SU-DHL-6 (cell line): ENCODE data around the gene AP3S1.
"Not testable (repeated sequence)": the region's sequence is repeated elsewhere in the genome, so short reads cannot be mapped to it uniquely, and the experiment has no call there.

ENCODE experiments used
- H2AFZ ChIP-seq: fragments of 200-600 bp; sonication (generic); 2 replicates; pipeline ENCODE4 v1.6.1; 2014; ENCODE audit warnings: low read depth, mild to moderate bottlenecking, moderate library complexity, mixed read lengths, antibody characterized with exemption, low read length; ENCODE audit not compliant: severe bottlenecking
- H3F3A ChIP-seq: fragments of 200-600 bp; shearing (Covaris generic); 2 replicates; pipeline ENCODE4 v1.6.0; 2016; ENCODE audit warnings: antibody characterized with exemption, mild to moderate bottlenecking; ENCODE audit not compliant: insufficient read depth
- H3K27ac ChIP-seq: fragments of 200-600 bp; sonication (generic); 2 replicates; pipeline ENCODE4 v1.5.1; 2016; ENCODE audit warnings: low read depth, mild to moderate bottlenecking, low read length, moderate library complexity, mixed read lengths
- H3K27me3 ChIP-seq: fragments of 200-600 bp; sonication (generic), shearing (Covaris generic); 2 replicates; pipeline ENCODE4 v1.6.0; 2014; ENCODE audit warnings: mild to moderate bottlenecking, low read length
- H3K36me3 ChIP-seq: fragments of 200-600 bp; sonication (generic); 2 replicates; pipeline ENCODE4 v1.6.1; 2014; ENCODE audit warnings: mild to moderate bottlenecking, low read length, mixed read lengths
- H3K4me2 ChIP-seq: fragments of 300-600, 200-600 bp; shearing (Covaris generic), sonication (generic); 2 replicates; pipeline ENCODE4 v1.6.0; 2014; ENCODE audit warnings: low read length, low read depth, mild to moderate bottlenecking; ENCODE audit not compliant: poor library complexity, severe bottlenecking
- H3K4me3 ChIP-seq: fragments of 200-600 bp; sonication (generic); 2 replicates; pipeline ENCODE4 v1.5.1; 2014; ENCODE audit warnings: antibody characterized with exemption, low read length, mild to moderate bottlenecking, mixed read lengths; ENCODE audit not compliant: insufficient read depth, poor library complexity, severe bottlenecking
- H3K79me2 ChIP-seq: fragments of 200-600 bp; sonication (generic); 2 replicates; pipeline ENCODE4 v1.6.1; 2014; ENCODE audit warnings: mild to moderate bottlenecking, low read length, moderate library complexity; ENCODE audit not compliant: insufficient read depth
- H3K9ac ChIP-seq: fragments of 200-600 bp; sonication (generic); 2 replicates; pipeline ENCODE4 v1.7.0; 2014; ENCODE audit warnings: mild to moderate bottlenecking, low read length
- H3K9me2 ChIP-seq: fragments of 200-600 bp; sonication (generic); replicated peaks from 2 replicates; pipeline ENCODE4 v1.6.1; 2014; ENCODE audit warnings: low read length; ENCODE audit not compliant: insufficient read depth
- H3K9me3 ChIP-seq: fragments of 200-600 bp; sonication (generic); 2 replicates; pipeline ENCODE4 v1.6.1; 2014; ENCODE audit warnings: low read length, mixed read lengths; ENCODE audit not compliant: insufficient read depth
- H4K20me1 ChIP-seq: fragments of 200-600 bp; sonication (generic); 2 replicates; pipeline ENCODE4 v1.6.1; 2014; ENCODE audit warnings: low read depth, mild to moderate bottlenecking, antibody characterized with exemption, low read length, moderate library complexity, mixed read lengths
- CTCF ChIP-seq: fragments of 200-600 bp; sonication (generic); IDR thresholded peaks from one replicate; pipeline ENCODE4 v1.5.1; 2017; ENCODE audit warnings: antibody characterized with exemption, mild to moderate bottlenecking, low read length, moderate library complexity; ENCODE audit not compliant: insufficient read depth, poor library complexity, severe bottlenecking
- EZH2phosphoT487 ChIP-seq: fragments of 200-600 bp; sonication (generic), shearing (Covaris generic); conservative IDR thresholded peaks from 2 replicates; pipeline ENCODE4 v1.6.1; 2018; ENCODE audit warnings: mild to moderate bottlenecking, antibody characterized with exemption, low read length, moderate library complexity, mixed read lengths

The AP3S1 gene

DNA sequence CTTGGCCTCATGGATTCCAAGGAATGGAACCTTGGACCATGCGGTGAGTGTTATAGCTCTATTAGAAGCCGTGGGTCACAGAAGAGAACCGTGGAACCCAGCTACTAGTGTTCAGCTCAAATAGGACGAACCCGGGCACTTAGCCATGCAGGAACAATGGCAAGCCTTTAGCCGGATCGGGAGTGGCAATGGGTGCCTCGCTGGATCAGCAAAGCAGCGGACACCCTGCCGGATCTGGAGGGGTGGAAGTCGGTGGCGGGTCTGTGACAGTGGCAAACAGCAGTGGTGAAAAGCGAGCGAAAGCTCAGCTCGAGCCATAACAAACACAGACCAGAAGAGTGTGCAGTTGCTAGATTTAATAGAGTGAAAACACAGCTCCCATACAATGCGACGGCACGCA lies 22.9 kb upstream of the AP3S1 start:
- Histone ChIP-seq H3F3A (no peaks in the 10 kb centered on the region), H3K36me3 (no peaks in the 10 kb centered on the region), H3K9me3 (no peaks in the 10 kb centered on the region), H3K27ac (no peak overlapping the region), H2AFZ (no peak overlapping the region), H4K20me1 (no peaks in the 10 kb centered on the region), H3K27me3 (no peaks in the 10 kb centered on the region), H3K9ac (no peak overlapping the region), H3K4me2 (no peak overlapping the region), H3K9me2 (no peaks in the 10 kb centered on the region), H3K79me2 (no peaks in the 10 kb centered on the region), H3K4me3 (no peak overlapping the region)
- no peak for TF ChIP-seq CTCF
- no peak for TF ChIP-seq EZH2phosphoT487

- H3K4me2 ChIP-seq: no peak overlapping the region
- no peaks in the 10 kb centered on the region for H3K27me3 ChIP-seq
- no peaks in the 10 kb centered on the region for H3K9me2 ChIP-seq
- no peaks in the 10 kb centered on the region for H3K36me3 ChIP-seq
- H3F3A ChIP-seq: no peaks in the 10 kb centered on the region
- H3K9me3 ChIP-seq: no peaks in the 10 kb centered on the region
- no peaks in the 10 kb centered on the region for H3K79me2 ChIP-seq
- H3K9ac ChIP-seq: no peak overlapping the region
- no peaks in the 10 kb centered on the region for H4K20me1 ChIP-seq
- H2AFZ ChIP-seq: no peak overlapping the region
- TF ChIP-seq EZH2phosphoT487 (no peak), CTCF (no peak)
- no peak overlapping the region for H3K4me3 ChIP-seq
- no peak overlapping the region for H3K27ac ChIP-seq
These were observed 20.9 kb upstream of the AP3S1 start for GRCh38 chr5:115820846-115821245.

DNA sequence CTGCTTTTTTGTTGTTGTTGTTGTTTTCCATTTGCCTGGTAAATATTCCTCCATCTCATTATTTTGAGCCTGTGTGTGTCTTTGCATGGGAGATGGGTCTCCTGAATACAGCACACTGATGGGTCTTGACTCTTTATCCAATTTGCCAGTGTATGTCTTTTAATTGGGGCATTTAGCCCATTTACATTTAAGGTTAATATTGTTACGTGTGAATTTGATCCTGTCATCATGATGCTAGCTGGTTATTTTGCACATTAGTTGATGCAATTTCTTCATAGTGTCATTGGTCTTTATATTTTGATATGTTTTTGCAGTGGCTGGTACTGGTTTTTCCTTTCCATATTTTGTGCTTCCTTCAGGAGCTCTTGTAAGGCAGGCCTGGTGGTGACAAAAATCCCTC lies 16.8 kb upstream of the AP3S1 start:
- H3K9ac ChIP-seq, H3K27me3 ChIP-seq, H3K9me3 ChIP-seq, H2AFZ ChIP-seq, H3K79me2 ChIP-seq, H3K9me2 ChIP-seq, H3K4me2 ChIP-seq, H4K20me1 ChIP-seq, H3K4me3 ChIP-seq, H3K27ac ChIP-seq, H3F3A ChIP-seq: not testable (repeated sequence)
- H3K36me3 ChIP-seq: peaks cover 19% of the 10 kb centered on the region

DNA sequence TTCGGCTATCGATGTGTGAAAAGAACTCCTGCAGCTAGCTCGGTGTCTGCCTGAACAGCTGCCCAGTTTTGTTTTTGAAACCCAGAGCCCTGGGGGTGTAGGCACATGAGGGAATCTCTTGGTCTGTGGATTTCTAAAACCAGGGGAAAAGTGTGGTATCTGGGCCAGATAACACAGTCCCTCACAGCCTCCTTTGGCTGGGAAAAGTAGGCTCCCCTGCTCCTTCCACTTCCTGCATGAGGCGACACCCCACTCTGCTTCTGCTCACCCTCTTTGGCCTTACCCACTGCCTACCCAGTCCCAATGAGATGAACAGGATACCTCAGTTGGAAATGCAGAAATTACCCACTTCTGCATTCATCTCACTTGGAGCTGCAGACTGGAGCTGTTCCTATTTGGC lies 15.8 kb upstream of the AP3S1 start:
- H3K79me2 ChIP-seq: no peaks in the 10 kb centered on the region
- no peaks in the 10 kb centered on the region for H3K9me3 ChIP-seq
- no peak overlapping the region for H2AFZ ChIP-seq
- peaks cover 28% of the 10 kb centered on the region for H3K36me3 ChIP-seq
- peaks cover 4% of the 10 kb centered on the region; the same call in 1 of the 2 replicates for H4K20me1 ChIP-seq
- no peak overlapping the region for H3K27ac ChIP-seq
- no peaks in the 10 kb centered on the region for H3K9me2 ChIP-seq
- H3F3A ChIP-seq: no peaks in the 10 kb centered on the region; the same call in 1 of the 2 replicates
- H3K4me3 ChIP-seq: no peak overlapping the region
- TF ChIP-seq CTCF: no peak
- TF ChIP-seq EZH2phosphoT487: no peak
- no peaks in the 10 kb centered on the region for H3K27me3 ChIP-seq
- no peak overlapping the region for H3K9ac ChIP-seq
- no peak overlapping the region for H3K4me2 ChIP-seq
